Lung microvascular endothelial cell (primary cell): Measurements from ENCODE around the gene SDK1. TPM values are rescaled to one million over a fixed set of nuclear protein-coding genes. Genes with fewer than 3 reads are reported as not detected.

Source experiments
- DNase-seq, 2 donors: peaks; one replicate each; pipeline versions ENCODE4 v3.0.0 to v3.0.0-alpha.2; 2010; ENCODE audit warnings: low read depth in 2 of 2
- total RNA-seq: library from RNA; depleted of rRNA; stranded (reverse); fragments of >200 nt; gene quantifications from 2 replicates; pipeline ENCODE4 v1.2.1, GENCODE V29; 2014

Gene SDK1
- total RNA-seq, 1 donor from 2014 or later: 0.79 TPM

GRCh38 chr7:4069268-4070095, 768.4 kb downstream of the SDK1 start:
- no peak for DNase-seq

DNA sequence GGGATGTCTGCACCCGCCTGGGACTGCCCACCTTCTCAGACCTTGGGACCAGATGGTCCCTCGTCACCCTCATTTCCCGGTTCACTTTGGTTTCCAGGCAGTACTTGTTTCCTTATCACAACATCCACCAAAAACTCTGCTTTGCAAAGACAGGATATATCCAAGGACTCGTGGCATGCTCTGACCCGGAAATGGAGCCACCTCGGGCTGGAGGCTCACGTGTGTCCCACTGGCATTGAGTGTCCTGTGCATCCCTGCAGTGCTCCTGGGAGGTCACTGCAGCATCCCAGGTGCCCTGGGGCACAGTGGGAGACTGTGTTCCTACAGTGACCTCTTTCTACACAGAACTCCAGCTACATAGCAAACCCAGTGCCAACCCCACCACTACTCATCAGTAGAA, 769.2 kb downstream of the SDK1 start:
- DNase-seq: no peak

- DNase-seq: no peak
These were observed 770.5 kb downstream of the SDK1 start for GRCh38 chr7:4071370-4072058.

- no peak for DNase-seq
These were observed 771.3 kb downstream of the SDK1 start for GRCh38 chr7:4072161-4072925.

GRCh38 chr7:4073052-4073451, 772.0 kb downstream of the SDK1 start:
- DNase-seq: no peak

- DNase-seq: no peak
These were observed 772.7 kb downstream of the SDK1 start for GRCh38 chr7:4073750-4074149.

DNA sequence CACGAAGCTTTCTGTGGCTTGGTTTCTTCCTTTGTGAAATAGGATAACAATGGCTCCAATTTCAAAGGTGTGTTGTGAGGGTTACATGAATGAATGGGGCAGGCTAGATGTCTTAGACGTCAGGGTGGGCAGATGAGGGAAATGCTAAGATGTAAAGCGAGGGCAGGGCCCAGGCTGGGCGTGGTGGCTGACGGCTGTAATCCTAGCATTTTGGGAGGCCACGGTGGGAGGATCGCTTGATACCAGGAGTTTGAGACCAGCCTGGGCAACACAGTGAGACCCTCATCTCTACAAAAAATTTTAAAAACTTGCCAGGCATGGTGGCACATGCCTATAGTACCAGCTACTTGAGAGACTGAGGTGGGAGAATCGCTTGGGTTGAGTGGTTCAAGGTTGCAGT, 773.4 kb downstream of the SDK1 start:
- DNase-seq: no peak

GRCh38 chr7:4074994-4075393, 773.9 kb downstream of the SDK1 start:
- DNase-seq: no peak

DNA sequence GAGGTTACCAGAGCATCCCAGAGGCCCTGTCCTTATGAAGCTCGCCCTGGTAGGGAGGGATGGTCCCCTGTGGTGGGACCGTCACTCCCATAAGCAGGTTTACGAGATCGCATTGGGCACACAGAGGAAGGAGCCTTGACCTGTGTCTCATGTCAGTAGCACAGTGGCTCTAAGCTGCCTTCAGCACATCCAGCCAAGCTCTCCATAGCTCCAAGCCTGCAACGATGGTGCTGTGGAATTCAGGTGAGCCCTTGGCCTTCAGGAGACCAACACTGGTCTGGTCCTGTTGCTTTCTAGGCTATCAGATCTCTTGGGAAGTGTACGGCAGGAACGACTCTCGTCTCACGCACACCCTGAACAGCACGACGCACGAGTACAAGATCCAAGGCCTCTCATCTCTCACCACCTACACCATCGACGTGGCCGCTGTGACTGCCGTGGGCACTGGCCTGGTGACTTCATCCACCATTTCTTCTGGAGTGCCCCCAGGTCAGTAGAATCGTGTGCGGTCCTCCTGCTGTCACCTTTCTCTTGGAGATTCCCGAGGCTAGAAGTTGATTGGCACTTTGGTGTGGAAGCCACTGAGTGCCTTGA, 775.7 kb downstream of the SDK1 start:
- no peak for DNase-seq

GRCh38 chr7:4077980-4078379, 776.9 kb downstream of the SDK1 start:
- DNase-seq: no peak

DNA sequence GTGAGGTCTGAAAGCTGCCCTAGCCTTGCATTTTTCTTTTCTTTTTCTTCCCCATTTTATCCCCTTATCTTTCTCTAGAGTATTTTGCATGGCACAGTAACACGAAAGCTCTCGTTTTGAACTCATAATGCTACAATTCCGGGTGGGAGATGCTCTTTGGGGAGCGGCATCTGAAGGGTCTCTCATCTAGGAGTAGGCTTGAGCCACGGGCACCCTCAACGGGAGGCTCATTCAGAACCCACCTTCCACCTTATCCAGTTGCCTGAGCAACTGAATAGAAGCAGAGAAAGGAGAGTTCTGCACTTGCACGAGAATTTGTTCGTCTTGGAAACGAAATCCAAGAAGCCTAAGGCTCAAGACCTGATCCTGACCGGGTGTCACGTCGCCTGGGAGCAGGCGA, 777.5 kb downstream of the SDK1 start:
- no peak for DNase-seq

- DNase-seq: no peak
These were observed 778.3 kb downstream of the SDK1 start for GRCh38 chr7:4079366-4079765.

GRCh38 chr7:4079956-4080355, 778.9 kb downstream of the SDK1 start:
- no peak for DNase-seq

GRCh38 chr7:4080954-4081353, 779.9 kb downstream of the SDK1 start:
- DNase-seq: no peak

DNA sequence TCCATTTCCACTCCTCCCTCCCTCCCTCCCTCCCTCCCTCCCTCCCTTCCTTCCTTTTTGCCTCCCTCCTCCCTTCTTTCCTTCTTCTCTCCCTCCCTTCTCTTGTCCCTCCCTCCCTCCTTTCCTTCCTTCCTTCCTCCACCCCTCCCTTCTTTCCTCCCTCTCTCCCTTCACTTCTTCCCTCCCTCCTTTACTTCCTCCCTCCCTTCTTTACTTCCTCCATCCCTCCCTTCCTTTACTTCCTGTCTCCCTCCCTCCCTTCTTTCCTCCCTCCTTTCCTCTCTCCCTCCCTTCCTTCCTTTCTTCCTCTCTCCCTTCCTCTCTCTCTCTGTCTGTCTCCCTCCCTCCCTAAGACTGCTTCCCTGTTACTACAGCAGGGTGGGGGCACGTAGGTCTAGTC, 782.5 kb downstream of the SDK1 start:
- no peak for DNase-seq

DNA sequence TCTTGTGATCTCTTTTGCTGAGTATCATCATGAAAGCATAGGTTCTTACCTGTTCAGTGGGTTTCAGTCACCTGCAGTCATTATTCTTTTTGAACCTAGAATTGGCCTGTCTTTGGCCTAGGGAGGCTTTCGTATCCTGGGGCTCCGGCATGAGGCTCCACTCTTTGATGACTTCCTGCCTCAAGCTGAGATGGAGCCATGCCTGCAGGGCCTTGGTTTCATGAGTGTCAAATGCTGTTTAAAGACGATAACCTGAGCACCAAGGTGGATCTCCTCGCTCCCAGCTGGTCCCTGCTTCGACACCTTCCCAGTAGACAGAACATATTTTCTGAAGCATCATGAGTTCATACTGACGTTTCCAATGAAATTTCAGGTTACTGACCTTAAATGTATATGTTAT, 783.2 kb downstream of the SDK1 start:
- no peak for DNase-seq

DNA sequence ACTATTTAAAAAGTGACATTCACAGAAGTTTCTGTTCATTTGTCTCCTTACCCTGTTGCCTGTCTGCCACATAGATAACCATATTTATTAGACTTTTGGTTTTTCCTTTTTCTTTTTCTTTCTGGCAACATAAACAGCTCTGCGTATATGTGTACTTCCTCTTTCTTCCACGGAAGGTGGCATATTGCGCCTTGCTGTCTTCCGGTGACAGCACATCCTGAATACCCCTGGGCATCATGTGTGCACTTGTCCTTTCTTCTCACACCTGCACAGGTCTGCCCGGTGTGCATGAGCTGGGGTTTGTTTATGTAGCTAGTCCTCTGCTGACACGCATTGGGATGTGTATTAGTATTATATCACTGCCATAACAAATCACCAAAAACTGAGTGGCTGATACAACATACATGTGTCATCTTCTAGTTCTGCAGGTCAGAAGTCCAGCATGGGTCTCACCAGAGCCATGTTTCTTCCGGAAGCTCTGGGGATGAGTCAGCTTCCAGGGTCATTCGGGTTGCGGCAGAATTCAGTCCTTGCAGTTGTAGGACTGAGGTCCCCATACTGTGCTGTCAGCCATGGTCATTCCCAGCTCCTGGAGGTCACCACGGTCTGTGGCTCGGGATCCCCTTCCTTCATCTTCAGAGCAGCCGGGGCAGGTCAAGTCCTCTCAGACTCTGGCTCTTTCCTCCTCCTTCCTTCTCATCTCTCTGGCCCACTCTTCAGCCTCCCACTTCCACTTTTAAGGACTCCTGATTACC, 785.1 kb downstream of the SDK1 start:
- DNase-seq: no peak

GRCh38 chr7:4086723-4087122, 785.7 kb downstream of the SDK1 start:
- no peak for DNase-seq

DNA sequence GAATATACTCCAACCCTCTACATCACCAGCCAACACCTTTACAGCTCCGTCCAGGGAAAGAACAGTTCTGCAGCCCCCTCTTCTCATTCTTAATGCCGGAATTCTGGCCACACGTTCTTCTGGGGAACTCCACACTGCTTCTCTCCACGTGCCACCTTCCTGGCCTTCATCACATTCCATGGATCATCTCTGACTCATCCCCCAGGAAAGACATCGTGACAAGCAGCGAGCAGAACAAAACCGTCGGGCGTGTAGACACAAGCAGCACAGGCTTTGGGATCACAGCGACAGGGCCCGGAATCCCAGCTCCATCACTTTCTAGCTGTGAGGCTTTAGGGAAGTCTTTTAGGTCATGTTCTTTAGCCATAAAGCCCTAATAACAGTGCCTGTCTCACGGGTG, 790.7 kb downstream of the SDK1 start:
- DNase-seq: no peak

- no peak for DNase-seq
These were observed 792.0 kb downstream of the SDK1 start for GRCh38 chr7:4093035-4093434.

GRCh38 chr7:4093483-4093882, 792.4 kb downstream of the SDK1 start:
- no peak for DNase-seq
